NCI-H1092 (cell line): ENCODE results near the gene SLC2A9.

ENCODE experiments used
- DNase-seq: peaks from one replicate; lab custom pipeline; 2025; lab: John Stamatoyannopoulos, UW

The SLC2A9 gene

GRCh38 chr4:10045481-10045880 lies 24.2 kb upstream of the SLC2A9 start:
- no peak for DNase-seq

GRCh38 chr4:10041036-10041435 lies 19.7 kb upstream of the SLC2A9 start:
- no peak for DNase-seq

GRCh38 chr4:10040049-10040892 lies 19.0 kb upstream of the SLC2A9 start:
- DNase-seq: no peak

GRCh38 chr4:10036807-10037342 lies 15.6 kb upstream of the SLC2A9 start:
- DNase-seq: no peak

- DNase-seq: no peak
These were observed 13.8 kb upstream of the SLC2A9 start for GRCh38 chr4:10035130-10035529.

- DNase-seq: no peak
These were observed 13.4 kb upstream of the SLC2A9 start for GRCh38 chr4:10034612-10035104.

- no peak for DNase-seq
These were observed 12.8 kb upstream of the SLC2A9 start for GRCh38 chr4:10034136-10034535.

GRCh38 chr4:10033191-10033881 lies 12.0 kb upstream of the SLC2A9 start:
- no peak for DNase-seq

GRCh38 chr4:10032625-10033024 lies 11.3 kb upstream of the SLC2A9 start:
- DNase-seq: no peak

- DNase-seq: no peak
These were observed 10.6 kb upstream of the SLC2A9 start for GRCh38 chr4:10031668-10032590.

GRCh38 chr4:10030972-10031667 lies 9.8 kb upstream of the SLC2A9 start:
- DNase-seq: no peak

- no peak for DNase-seq
These were observed 8.1 kb upstream of the SLC2A9 start for GRCh38 chr4:10029403-10029802.

GRCh38 chr4:10028910-10029309 lies 7.6 kb upstream of the SLC2A9 start:
- no peak for DNase-seq

- DNase-seq: no peak
These were observed 5.2 kb upstream of the SLC2A9 start for GRCh38 chr4:10026485-10026884.

GRCh38 chr4:10025230-10025806 lies 4.0 kb upstream of the SLC2A9 start:
- DNase-seq: no peak

GRCh38 chr4:10024303-10024702 lies 3.0 kb upstream of the SLC2A9 start:
- no peak for DNase-seq

- no peak for DNase-seq
These were observed 2.5 kb upstream of the SLC2A9 start for GRCh38 chr4:10023806-10024205.

GRCh38 chr4:10023050-10023419 lies 1.7 kb upstream of the SLC2A9 start:
- no peak for DNase-seq

- no peak for DNase-seq
These were observed 1.2 kb upstream of the SLC2A9 start for GRCh38 chr4:10022346-10023049.

- DNase-seq: no peak
These were observed 341 bp upstream of the SLC2A9 start for GRCh38 chr4:10021653-10022023.
